ENCODE measurements around the gene CTDP1.

The CTDP1 gene

DNA sequence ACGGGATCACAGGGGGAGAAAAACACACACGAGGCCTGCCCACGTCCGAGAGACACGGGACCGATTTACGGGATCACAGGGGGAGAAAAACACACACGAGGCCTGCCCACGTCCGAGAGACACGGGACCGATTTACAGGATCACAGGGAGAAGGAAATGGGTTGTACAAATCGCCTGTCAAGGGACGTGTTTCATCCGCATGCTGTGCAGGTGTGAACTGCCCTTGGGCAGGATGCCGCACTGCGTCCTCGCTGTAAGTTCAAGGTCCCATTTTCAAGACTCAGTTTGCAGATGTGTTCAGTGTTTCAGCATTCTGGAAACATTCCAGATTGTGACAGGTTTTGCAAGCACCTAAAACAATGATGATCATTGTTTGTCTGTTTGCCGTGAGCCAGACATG is 115.8 kb downstream of the CTDP1 start:
- Histone ChIP-seq H3K27me3 (ENCODE audit: insufficient read depth, low read length, poor library complexity, severe bottlenecking) (no peaks in the 10 kb centered on the region), H3K9ac (ENCODE audit: low read depth, low read length, poor library complexity, severe bottlenecking) (no peak overlapping the region), H3K9me3 (ENCODE audit: insufficient read depth, low read depth, low read length) (peaks cover 5% of the 10 kb centered on the region; the same call in 1 of the 2 replicates), H3K79me2 (ENCODE audit: insufficient read depth, low read length) (no peaks in the 10 kb centered on the region), H3K4me2 (ENCODE audit: low read depth, low read length, poor library complexity, severe bottlenecking) (no peak overlapping the region), H3K4me3 (ENCODE audit: low read length, poor library complexity, severe bottlenecking) (no peak overlapping the region), H2AFZ (ENCODE audit: low read length) (no peak overlapping the region), H3K4me1 (ENCODE audit: insufficient read depth, low read length, poor library complexity, severe bottlenecking) (no peaks in the 10 kb centered on the region), H3F3A (ENCODE audit: low read depth) (no peaks in the 10 kb centered on the region), H3K36me3 (ENCODE audit: insufficient read depth, low read length) (no peaks in the 10 kb centered on the region), H3K9me2 (replicated peaks; ENCODE audit: low read depth, low read length) (no peaks in the 10 kb centered on the region), H4K20me1 (ENCODE audit: insufficient read depth, low read length, poor library complexity, severe bottlenecking) (no peaks in the 10 kb centered on the region)
- no peak for TF ChIP-seq EZH2phosphoT487 (IDR thresholded peaks at IDR 0.05; ENCODE audit: borderline replicate concordance)
- TF ChIP-seq, protein P1, sequence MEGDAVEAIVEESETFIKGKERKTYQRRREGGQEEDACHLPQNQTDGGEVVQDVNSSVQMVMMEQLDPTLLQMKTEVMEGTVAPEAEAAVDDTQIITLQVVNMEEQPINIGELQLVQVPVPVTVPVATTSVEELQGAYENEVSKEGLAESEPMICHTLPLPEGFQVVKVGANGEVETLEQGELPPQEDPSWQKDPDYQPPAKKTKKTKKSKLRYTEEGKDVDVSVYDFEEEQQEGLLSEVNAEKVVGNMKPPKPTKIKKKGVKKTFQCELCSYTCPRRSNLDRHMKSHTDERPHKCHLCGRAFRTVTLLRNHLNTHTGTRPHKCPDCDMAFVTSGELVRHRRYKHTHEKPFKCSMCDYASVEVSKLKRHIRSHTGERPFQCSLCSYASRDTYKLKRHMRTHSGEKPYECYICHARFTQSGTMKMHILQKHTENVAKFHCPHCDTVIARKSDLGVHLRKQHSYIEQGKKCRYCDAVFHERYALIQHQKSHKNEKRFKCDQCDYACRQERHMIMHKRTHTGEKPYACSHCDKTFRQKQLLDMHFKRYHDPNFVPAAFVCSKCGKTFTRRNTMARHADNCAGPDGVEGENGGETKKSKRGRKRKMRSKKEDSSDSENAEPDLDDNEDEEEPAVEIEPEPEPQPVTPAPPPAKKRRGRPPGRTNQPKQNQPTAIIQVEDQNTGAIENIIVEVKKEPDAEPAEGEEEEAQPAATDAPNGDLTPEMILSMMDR (conservative IDR thresholded peaks at IDR 0.05; ENCODE audit: low read length), result no peak

- no peaks in the 10 kb centered on the region for H3K9me2 ChIP-seq (replicated peaks; ENCODE audit: low read depth, low read length)
- no peak for TF ChIP-seq EZH2phosphoT487 (IDR thresholded peaks at IDR 0.05; ENCODE audit: borderline replicate concordance)
- TF ChIP-seq, protein P1 (conservative IDR thresholded peaks at IDR 0.05; ENCODE audit: low read length), result no peak
- no peak overlapping the region for H2AFZ ChIP-seq (ENCODE audit: low read length)
- no peaks in the 10 kb centered on the region for H4K20me1 ChIP-seq (ENCODE audit: insufficient read depth, low read length, poor library complexity, severe bottlenecking)
- H3K4me2 ChIP-seq (ENCODE audit: low read depth, low read length, poor library complexity, severe bottlenecking), result no peak overlapping the region
- no peaks in the 10 kb centered on the region for H3F3A ChIP-seq (ENCODE audit: low read depth)
- no peaks in the 10 kb centered on the region for H3K79me2 ChIP-seq (ENCODE audit: insufficient read depth, low read length)
- peaks cover 5% of the 10 kb centered on the region; the same call in 1 of the 2 replicates for H3K9me3 ChIP-seq (ENCODE audit: insufficient read depth, low read depth, low read length)
- H3K4me3 ChIP-seq (ENCODE audit: low read length, poor library complexity, severe bottlenecking), result no peak overlapping the region
- H3K9ac ChIP-seq (ENCODE audit: low read depth, low read length, poor library complexity, severe bottlenecking), result no peak overlapping the region
- no peaks in the 10 kb centered on the region for H3K27me3 ChIP-seq (ENCODE audit: insufficient read depth, low read length, poor library complexity, severe bottlenecking)
- H3K36me3 ChIP-seq (ENCODE audit: insufficient read depth, low read length), result no peaks in the 10 kb centered on the region
- no peaks in the 10 kb centered on the region for H3K4me1 ChIP-seq (ENCODE audit: insufficient read depth, low read length, poor library complexity, severe bottlenecking)
These were observed 116.4 kb downstream of the CTDP1 start for GRCh38 chr18:79796016-79796415.

GRCh38 chr18:79796531-79797405 is 117.2 kb downstream of the CTDP1 start:
- Histone ChIP-seq H3K27me3 (ENCODE audit: insufficient read depth, low read length, poor library complexity, severe bottlenecking) (no peaks in the 10 kb centered on the region), H3K4me2 (ENCODE audit: low read depth, low read length, poor library complexity, severe bottlenecking) (no peak overlapping the region)

More at GRCh38 chr18:79796531-79797405, 117.2 kb downstream of the CTDP1 start:
- no peaks in the 10 kb centered on the region for H3K4me1 ChIP-seq (ENCODE audit: insufficient read depth, low read length, poor library complexity, severe bottlenecking)
- H3K4me3 ChIP-seq (ENCODE audit: low read length, poor library complexity, severe bottlenecking), result no peak overlapping the region
- no peak overlapping the region for H2AFZ ChIP-seq (ENCODE audit: low read length)
- no peaks in the 10 kb centered on the region for H4K20me1 ChIP-seq (ENCODE audit: insufficient read depth, low read length, poor library complexity, severe bottlenecking)
- no peak overlapping the region for H3K9ac ChIP-seq (ENCODE audit: low read depth, low read length, poor library complexity, severe bottlenecking)
- H3K9me2 ChIP-seq (replicated peaks; ENCODE audit: low read depth, low read length), result no peaks in the 10 kb centered on the region
- H3K9me3 ChIP-seq (ENCODE audit: insufficient read depth, low read depth, low read length), result peaks cover 5% of the 10 kb centered on the region; the same call in 1 of the 2 replicates
- TF ChIP-seq EZH2phosphoT487 (IDR thresholded peaks at IDR 0.05; ENCODE audit: borderline replicate concordance), result no peak
- TF ChIP-seq, protein P1 (conservative IDR thresholded peaks at IDR 0.05; ENCODE audit: low read length), result no peak
- no peaks in the 10 kb centered on the region for H3K36me3 ChIP-seq (ENCODE audit: insufficient read depth, low read length)
- no peaks in the 10 kb centered on the region for H3F3A ChIP-seq (ENCODE audit: low read depth)
- no peaks in the 10 kb centered on the region for H3K79me2 ChIP-seq (ENCODE audit: insufficient read depth, low read length)

All from Loucy (cell line).